PFSK-1 (cell line): ENCODE results near the gene PTCRA.

Experiments used
- POLR2AphosphoS5 ChIP-seq: IDR thresholded peaks from 2 replicates; pipeline ENCODE4 v1.6.1; 2012; ENCODE audit warnings: low read depth, mild to moderate bottlenecking, control low read depth, low read length, moderate library complexity
- SIN3A ChIP-seq: IDR thresholded peaks from 2 replicates; pipeline ENCODE4 v1.6.1; 2012; ENCODE audit warnings: mild to moderate bottlenecking, low read length, moderate library complexity, borderline replicate concordance; ENCODE audit not compliant: insufficient read depth

- no peak for TF ChIP-seq POLR2AphosphoS5
- TF ChIP-seq SIN3A: no peak
Measured at GRCh38 chr6:42940493-42941045, 24.7 kb downstream of the PTCRA start.
